H1 (cell line): ENCODE results near the gene GCSH. TPM values are rescaled to one million over a fixed set of nuclear protein-coding genes. Genes with fewer than 3 reads are reported as not detected.

Experiments used
- CTCF ChIA-PET: fragments of 300-600 bp; sonication (Branson Sonifier 250); formaldehyde crosslinking; loops from one replicate; lab custom pipeline; 2021; ENCODE audit not compliant: partially characterized antibody; lab: Charles Lee
- POLR2A ChIA-PET: fragments of 300-600 bp; sonication (Branson Sonifier 250); formaldehyde crosslinking; loops from one replicate; lab custom pipeline; 2021; ENCODE audit warnings: inconsistent platforms; ENCODE audit not compliant: partially characterized antibody; lab: Charles Lee
- DNase-seq, 2 experiments: peaks; one replicate each; pipeline versions ENCODE4 v3.0.0 to v3.0.0-alpha.2; 2010 to 2022; ENCODE audit warnings: low spot score in 2 of 2, low read depth in 1 of 2, mixed read lengths in 1 of 2
- FAIRE-seq: peaks from 2 replicates; lab custom pipeline; 2011; peaks lifted over from hg19 to GRCh38; lab: Jason Lieb, UNC
- H2AFZ ChIP-seq: 2 replicates; pipeline ENCODE4 v1.8.1; 2012; ENCODE audit warnings: low read length, inconsistent platforms
- H2AK5ac ChIP-seq: 2 replicates; pipeline ENCODE4 v1.6.1; 2013; ENCODE audit warnings: low read depth, low read length
- H2BK120ac ChIP-seq: replicated peaks from 2 replicates; pipeline ENCODE3; 2013; ENCODE audit warnings: low read depth, low read length, inconsistent platforms
- H2BK12ac ChIP-seq: 2 replicates; pipeline ENCODE4 v1.6.1; 2013; ENCODE audit warnings: low read depth, low read length
- H2BK15ac ChIP-seq: 2 replicates; pipeline ENCODE4 v1.6.1; 2013; ENCODE audit warnings: low read length
- H2BK20ac ChIP-seq: 2 replicates; pipeline ENCODE4 v1.6.1; 2013; ENCODE audit warnings: low read length
- H2BK5ac ChIP-seq: 2 replicates; pipeline ENCODE4 v1.6.1; 2013; ENCODE audit warnings: low read depth, low read length
- H3K14ac ChIP-seq: 2 replicates; pipeline ENCODE4 v1.6.1; 2013; ENCODE audit warnings: inconsistent platforms; ENCODE audit not compliant: insufficient read length
- H3K18ac ChIP-seq: 2 replicates; pipeline ENCODE4 v1.6.1; 2013; ENCODE audit warnings: low read length; ENCODE audit errors: extremely low read depth
- H3K23ac ChIP-seq: 2 replicates; pipeline ENCODE4 v1.6.1; 2013; ENCODE audit warnings: inconsistent platforms; ENCODE audit not compliant: insufficient read length
- H3K23me2 ChIP-seq: 2 replicates; pipeline ENCODE4 v1.6.1; 2013; ENCODE audit warnings: low read depth, low read length
- H3K27ac ChIP-seq: 2 replicates; pipeline ENCODE4 v1.6.1; 2011; ENCODE audit warnings: low read depth, low read length, inconsistent platforms
- H3K27me3 ChIP-seq, 4 experiments: replicated peaks in 1 of 4; 1 replicate in 1 of 4; 2 replicates in 3 of 4; pipeline versions ENCODE4 v1.6.1 to v1.8.1; 2011 to 2013; ENCODE audit warnings: low read length in 3 of 4, mild to moderate bottlenecking in 3 of 4, inconsistent platforms in 2 of 4, mixed read lengths in 2 of 4, moderate library complexity in 1 of 4; ENCODE audit not compliant: control insufficient read depth in 3 of 4, insufficient read depth in 3 of 4; ENCODE audit errors: extremely low read depth in 1 of 4
- H3K36me3 ChIP-seq, 4 experiments: 2 replicates each; pipeline versions ENCODE4 v1.6.1 to v1.8.1; 2011 to 2013; ENCODE audit warnings: mild to moderate bottlenecking in 4 of 4, low read length in 3 of 4, moderate library complexity in 2 of 4, control low read depth in 1 of 4, inconsistent platforms in 1 of 4; ENCODE audit not compliant: insufficient read depth in 4 of 4, control insufficient read depth in 2 of 4
- H3K4ac ChIP-seq: replicated peaks from 2 replicates; pipeline ENCODE3; 2013; ENCODE audit warnings: low read length, low read depth, mixed read lengths, inconsistent platforms; ENCODE audit not compliant: insufficient read length
- H3K4me1 ChIP-seq, 4 experiments: replicated peaks in 1 of 4; 1 replicate in 1 of 4; 2 replicates in 3 of 4; pipeline versions ENCODE4 v1.6.1 to v1.8.1; 2011 to 2013; ENCODE audit warnings: low read length in 3 of 4, inconsistent platforms in 2 of 4, mixed read lengths in 1 of 4; ENCODE audit not compliant: insufficient read depth in 4 of 4, control insufficient read depth in 3 of 4
- H3K4me2 ChIP-seq, 2 experiments: 2 replicates each; pipeline versions ENCODE4 v1.6.1 to v1.8.1; 2011 to 2013; ENCODE audit warnings: low read depth in 2 of 2, low read length in 2 of 2, control low read depth in 1 of 2, inconsistent platforms in 1 of 2, mild to moderate bottlenecking in 1 of 2; ENCODE audit not compliant: insufficient read depth in 1 of 2
- H3K4me3 ChIP-seq, 4 experiments: fragments of 200-600, 300-600 bp in 1 of 4; sonication (generic), shearing (Covaris generic), sonication (Bioruptor Twin) in 1 of 4; 2 replicates each; pipeline versions ENCODE4 v1.5.1 to v1.8.1; 2011 to 2016; ENCODE audit warnings: low read length in 4 of 4, low read depth in 3 of 4, control low read depth in 2 of 4, inconsistent platforms in 2 of 4, mild to moderate bottlenecking in 2 of 4, mixed read lengths in 1 of 4, moderate library complexity in 1 of 4; ENCODE audit not compliant: insufficient read depth in 2 of 4; ENCODE audit errors: extremely low read depth in 1 of 4
- H3K56ac ChIP-seq: replicated peaks from 2 replicates; pipeline ENCODE3; 2013; ENCODE audit warnings: low read depth, mild to moderate bottlenecking, mixed read lengths, low read length, inconsistent platforms; ENCODE audit not compliant: insufficient read length
- H3K79me1 ChIP-seq: 2 replicates; pipeline ENCODE4 v1.6.1; 2013; ENCODE audit warnings: low read depth, low read length, control low read depth
- H3K79me2 ChIP-seq, 2 experiments: 2 replicates each; pipeline versions ENCODE4 v1.6.1 to v1.8.1; 2012 to 2013; ENCODE audit warnings: low read length in 2 of 2, mild to moderate bottlenecking in 2 of 2, inconsistent platforms in 1 of 2; ENCODE audit not compliant: insufficient read depth in 2 of 2, control insufficient read depth in 1 of 2
- H3K9ac ChIP-seq, 4 experiments: replicated peaks in 1 of 4; 1 replicate in 1 of 4; 2 replicates in 3 of 4; pipeline versions ENCODE4 v1.6.1 to v1.8.1; 2011 to 2013; ENCODE audit warnings: low read depth in 3 of 4, low read length in 3 of 4, control low read depth in 2 of 4, mild to moderate bottlenecking in 2 of 4, moderate library complexity in 2 of 4, inconsistent platforms in 1 of 4; ENCODE audit errors: extremely low read depth in 1 of 4
- H3K9me3 ChIP-seq, 2 experiments: 2 replicates each; pipeline versions ENCODE4 v1.6.1 to v1.8.1; 2012 to 2013; ENCODE audit warnings: mild to moderate bottlenecking in 2 of 2, moderate library complexity in 2 of 2, control low read depth in 1 of 2, inconsistent platforms in 1 of 2, low read depth in 1 of 2, low read length in 1 of 2, mixed read lengths in 1 of 2; ENCODE audit not compliant: insufficient read depth in 2 of 2
- H4K20me1 ChIP-seq, 2 experiments: replicated peaks in 1 of 2; 2 replicates each; pipeline versions ENCODE3 to v1.8.1; 2011 to 2013; ENCODE audit warnings: inconsistent platforms in 2 of 2, low read length in 2 of 2, mild to moderate bottlenecking in 1 of 2; ENCODE audit not compliant: insufficient read depth in 2 of 2, control insufficient read depth in 1 of 2
- H4K5ac ChIP-seq: 2 replicates; pipeline ENCODE4 v1.6.1; 2013; ENCODE audit warnings: low read length, low read depth, mixed read lengths, inconsistent platforms; ENCODE audit not compliant: insufficient read length
- H4K8ac ChIP-seq: 2 replicates; pipeline ENCODE4 v1.8.0; 2013; ENCODE audit warnings: mild to moderate bottlenecking, moderate library complexity, low read length, inconsistent platforms; ENCODE audit not compliant: insufficient read depth; ENCODE audit errors: extremely low read depth
- H4K91ac ChIP-seq: replicated peaks from 2 replicates; pipeline ENCODE3; 2013; ENCODE audit warnings: low read length, mixed read lengths, inconsistent platforms; ENCODE audit not compliant: insufficient read length
- ASH2L ChIP-seq: fragments of 200-600, 300-600 bp; sonication (generic); IDR thresholded peaks from one replicate; pipeline ENCODE4 v1.7.1; 2017; ENCODE audit warnings: low read length
- BRCA1 ChIP-seq: IDR thresholded peaks from 2 replicates; pipeline ENCODE4 v1.6.1; 2012; ENCODE audit warnings: low read depth, low read length, improper control_type of control experiment
- CHD1 ChIP-seq: IDR thresholded peaks from 2 replicates; pipeline ENCODE4 v1.6.1; 2012; ENCODE audit warnings: low read depth, low read length, improper control_type of control experiment
- EP300 ChIP-seq, 2 experiments: IDR thresholded peaks; 1 replicate in 1 of 2; 2 replicates in 1 of 2; pipeline ENCODE4 v1.6.1; 2011 to 2012; ENCODE audit warnings: low read depth in 2 of 2, low read length in 2 of 2, mild to moderate bottlenecking in 2 of 2, borderline replicate concordance in 1 of 2, inconsistent platforms in 1 of 2, moderate library complexity in 1 of 2
- NRF1 ChIP-seq: IDR thresholded peaks from 2 replicates; pipeline ENCODE4 v1.6.1; 2011; ENCODE audit warnings: mild to moderate bottlenecking, low read depth, low read length, improper control_type of control experiment
- POLR2A ChIP-seq, 2 experiments: IDR thresholded peaks; 1 replicate in 1 of 2; 2 replicates in 1 of 2; pipeline ENCODE4 v1.6.1; 2011; ENCODE audit warnings: low read depth in 2 of 2, low read length in 2 of 2, mild to moderate bottlenecking in 2 of 2; ENCODE audit errors: control extremely low read depth in 1 of 2
- POLR2AphosphoS5 ChIP-seq: IDR thresholded peaks from 2 replicates; pipeline ENCODE4 v1.6.1; 2011; ENCODE audit warnings: low read depth, low read length
- SP1 ChIP-seq: IDR thresholded peaks from 2 replicates; pipeline ENCODE4 v1.6.1; 2011; ENCODE audit warnings: low read depth, low read length
- TEAD4 ChIP-seq: IDR thresholded peaks from 2 replicates; pipeline ENCODE4 v1.6.1; 2012; ENCODE audit warnings: low read depth, low read length, inconsistent platforms, mixed read lengths
- WGBS, 2 experiments: shearing (Covaris generic) in 1 of 2; methylation state at CpG; one replicate each; pipeline versions ENCODE4 v1.1.6 to v1.1.7; 2013 to 2015; ENCODE audit warnings: low lambda C conversion rate in 2 of 2, mixed read lengths in 2 of 2, inconsistent platforms in 1 of 2, low coverage in 1 of 2, missing lambda C conversion rate in 1 of 2; ENCODE audit not compliant: insufficient replicate concordance in 2 of 2, insufficient coverage in 1 of 2, insufficient read length in 1 of 2; ENCODE audit errors: extremely low coverage in 1 of 2, missing lambda C conversion rate in 1 of 2; 5-methylcytosine and 5-hydroxymethylcytosine counted together
- polyA plus RNA-seq, 7 experiments: library from polyadenylated mRNA; depleted of rRNA in 3 of 7; stranded (reverse) in 5 of 7; unstranded in 2 of 7; fragments of >200 nt in 5 of 7; fragments of 200-250 nt in 2 of 7; gene quantifications; 1 replicate in 5 of 7; 2 replicates in 1 of 7; 4 replicates in 1 of 7; pipeline versions ENCODE4 v1.2.1 to v1.2.3, GENCODE V29; 2011 to 2013; ENCODE audit warnings: missing spikeins in 2 of 7, mixed read lengths in 2 of 7
- total RNA-seq: library from RNA; stranded (reverse); fragmentation: NEBNext Ultra II Directional; extraction: Animal tissue kit (Norgen Biotek cat#: 25700); gene quantifications from 2 replicates; pipeline ENCODE4 v1.2.1, GENCODE V29; 2021

Gene GCSH
- total and polyA plus RNA-seq, 2 of the 8 experiments (the other 6 are each of a cell fraction or from before 2014, with no cell fraction given), result 28.2 to 108 TPM

GRCh38 chr16:81073560-81074330, 22.4 kb downstream of the GCSH start:
- FAIRE-seq, result no peak
- H3K18ac ChIP-seq, result no peak overlapping the region
- TF ChIP-seq EP300 (IDR thresholded peaks at IDR 0.05; ENCODE audit: borderline replicate concordance in 1 of 2, low read depth in 2 of 2, low read length in 2 of 2) (no peak), ASH2L (peak; percentile 27), NRF1 (no peak), BRCA1 (no peak), SP1 (peak; percentile 61; the same call in 1 of the 2 replicates), POLR2A (IDR thresholded peaks at IDR 0.05; ENCODE audit: control extremely low read depth in 1 of 2, low read depth in 2 of 2, low read length in 2 of 2) (no peak), POLR2AphosphoS5 (no peak), TEAD4 (peak; percentile 87), CHD1 (no peak)
- TF ChIP-seq, all 59 proteins: peak for 3
- no peaks in the 10 kb centered on the region for H4K20me1 ChIP-seq
- no peak overlapping the region for H2BK12ac ChIP-seq
- ChIA-PET POLR2A (interaction anchor here (1.0 to 1.4 kb wide), 4 partner anchors 10 to 37 kb away, joined by 3 to 5 read pairs (median 5); no protein-coding TSS in a partner anchor), CTCF (interaction anchor here (0.6 to 1.0 kb wide), 5 partner anchors 12 to 1011 kb away, joined by 3 to 5 read pairs (median 3); partner anchors contain the start of gene ATMIN)
- H2BK15ac ChIP-seq, result no peak overlapping the region
- no peak overlapping the region for H3K23ac ChIP-seq
- H3K4me1 ChIP-seq, result peaks cover 0 to 2% (median 0%) of the 10 kb centered on the region in 4 experiments; a peak in 3 of 7 replicates
- no peaks in the 10 kb centered on the region for H3K27me3 ChIP-seq
- no peak overlapping the region for H3K56ac ChIP-seq
- H4K8ac ChIP-seq, result no peak overlapping the region
- no peak overlapping the region for H4K91ac ChIP-seq
- H3K79me2 ChIP-seq, result no peaks in the 10 kb centered on the region
- H4K5ac ChIP-seq, result no peak overlapping the region
- no peaks in the 10 kb centered on the region for H3K36me3 ChIP-seq
- no peak overlapping the region for H2AK5ac ChIP-seq
- H2BK20ac ChIP-seq, result no peak overlapping the region
- peaks cover 6% of the 10 kb centered on the region; the same call in 1 of the 2 replicates for H3K23me2 ChIP-seq
- no peak overlapping the region for H3K4me3 ChIP-seq
- no peak overlapping the region for H2BK5ac ChIP-seq
- no peak overlapping the region for H2AFZ ChIP-seq
- H3K9me3 ChIP-seq, result no peaks in the 10 kb centered on the region
- no peaks in the 10 kb centered on the region for H3K79me1 ChIP-seq
- H2BK120ac ChIP-seq, result no peak overlapping the region
- no peak for DNase-seq
- WGBS, 2 experiments, result 61% methylated on average over 5 of the region's 5 CpGs; no CpG with 5 or more reads in 1 of the 2 experiments
- H3K4me2 ChIP-seq, result peak overlapping the region; percentile 15 to 25; a peak in 2 of 4 replicates
- H3K14ac ChIP-seq, result no peak overlapping the region
- H3K4ac ChIP-seq, result no peak overlapping the region
- no peak overlapping the region for H3K9ac ChIP-seq
- no peak overlapping the region for H3K27ac ChIP-seq
